Measurements from ENCODE around the gene SHISA7. TPM values are rescaled to one million over a fixed set of nuclear protein-coding genes. Genes with fewer than 3 reads are reported as not detected.

SHISA7 gene
- total RNA-seq, 2 donors from 2014 or later = not detected

- Mint-ChIP-seq H3K27me3 (ENCODE audit: insufficient read depth) (peaks cover 7% of the 10 kb centered on the region), H3K36me3 (ENCODE audit: low read depth) (no peaks in the 10 kb centered on the region), H3K9me3 (no peaks in the 10 kb centered on the region), H3K4me1 (peaks cover 15% of the 10 kb centered on the region), H3K27ac (no peak overlapping the region), H3K4me3 (no peak overlapping the region)
- TF ChIP-seq CTCF (conservative IDR thresholded peaks at IDR 0.05) = no peak
- no peaks in the 10 kb centered on the region for H3K9me3 ChIP-seq (ENCODE audit: control insufficient read depth, low read length)
- H3K36me3 ChIP-seq (ENCODE audit: control insufficient read depth, insufficient read depth, low read length) = no peaks in the 10 kb centered on the region
- no peak for DNase-seq
- no peak overlapping the region for H3K27ac ChIP-seq (ENCODE audit: low read depth, low read length)
- peaks cover 17% of the 10 kb centered on the region for H3K4me1 ChIP-seq (ENCODE audit: control insufficient read depth, insufficient read depth, low read length)
- H3K4me3 ChIP-seq (ENCODE audit: low read length) = no peak overlapping the region
- no peak overlapping the region for H3K9ac ChIP-seq (ENCODE audit: extremely low read depth, low read length, poor library complexity, severe bottlenecking)
- no peaks in the 10 kb centered on the region for H3K27me3 ChIP-seq (ENCODE audit: control insufficient read depth, insufficient read depth, low read length, poor library complexity, severe bottlenecking)
- WGBS, 2 experiments (ENCODE audit: insufficient coverage in 1 of 2, insufficient read length in 1 of 2) = 88 to 89% methylated on average over 22 to 52 of the region's 52 CpGs
Observed at GRCh38 chr19:55490478-55491432, 47.7 kb upstream of the SHISA7 start.

GRCh38 chr19:55489711-55490477 is 46.8 kb upstream of the SHISA7 start:
- Mint-ChIP-seq H3K27me3 (ENCODE audit: insufficient read depth) (peaks cover 7% of the 10 kb centered on the region), H3K27ac (no peak overlapping the region), H3K4me3 (no peak overlapping the region), H3K9me3 (no peaks in the 10 kb centered on the region), H3K4me1 (peaks cover 15% of the 10 kb centered on the region), H3K36me3 (ENCODE audit: low read depth) (no peaks in the 10 kb centered on the region)
- H3K27ac ChIP-seq (ENCODE audit: low read depth, low read length) = no peak overlapping the region
- WGBS, 2 experiments (ENCODE audit: insufficient coverage in 1 of 2, insufficient read length in 1 of 2) = 80 to 87% methylated on average over 6 to 17 of the region's 21 CpGs
- no peak overlapping the region for H3K9ac ChIP-seq (ENCODE audit: extremely low read depth, low read length, poor library complexity, severe bottlenecking)
- TF ChIP-seq CTCF (conservative IDR thresholded peaks at IDR 0.05) = no peak
- H3K9me3 ChIP-seq (ENCODE audit: control insufficient read depth, low read length) = no peaks in the 10 kb centered on the region
- no peaks in the 10 kb centered on the region for H3K27me3 ChIP-seq (ENCODE audit: control insufficient read depth, insufficient read depth, low read length, poor library complexity, severe bottlenecking)
- no peak for DNase-seq
- H3K36me3 ChIP-seq (ENCODE audit: control insufficient read depth, insufficient read depth, low read length) = no peaks in the 10 kb centered on the region
- H3K4me3 ChIP-seq (ENCODE audit: low read length) = no peak overlapping the region
- peaks cover 17% of the 10 kb centered on the region for H3K4me1 ChIP-seq (ENCODE audit: control insufficient read depth, insufficient read depth, low read length)

GRCh38 chr19:55488986-55489710 is 46.0 kb upstream of the SHISA7 start:
- Histone ChIP-seq H3K9me3 (ENCODE audit: control insufficient read depth, low read length) (no peaks in the 10 kb centered on the region), H3K4me3 (ENCODE audit: low read length) (no peak overlapping the region), H3K27me3 (ENCODE audit: control insufficient read depth, insufficient read depth, low read length, poor library complexity, severe bottlenecking) (no peaks in the 10 kb centered on the region), H3K27ac (ENCODE audit: low read depth, low read length) (no peak overlapping the region), H3K36me3 (ENCODE audit: control insufficient read depth, insufficient read depth, low read length) (no peaks in the 10 kb centered on the region), H3K9ac (ENCODE audit: extremely low read depth, low read length, poor library complexity, severe bottlenecking) (no peak overlapping the region), H3K4me1 (ENCODE audit: control insufficient read depth, insufficient read depth, low read length) (peaks cover 17% of the 10 kb centered on the region)
- Mint-ChIP-seq H3K9me3 (no peaks in the 10 kb centered on the region), H3K36me3 (ENCODE audit: low read depth) (no peaks in the 10 kb centered on the region), H3K4me3 (no peak overlapping the region), H3K27ac (no peak overlapping the region), H3K4me1 (peaks cover 15% of the 10 kb centered on the region), H3K27me3 (ENCODE audit: insufficient read depth) (peaks cover 5% of the 10 kb centered on the region)
- 78 to 79% methylated on average over 11 to 35 of the region's 36 CpGs for WGBS, 2 experiments (ENCODE audit: insufficient coverage in 1 of 2, insufficient read length in 1 of 2)
- no peak for TF ChIP-seq CTCF (conservative IDR thresholded peaks at IDR 0.05)
- peak; percentile 55 for DNase-seq

All from endodermal cell (in vitro differentiated cells).